MM.1S (cell line): ENCODE results near the gene CIITA.

Source experiments
- EZH2 ChIP-seq: fragments of 300-600 bp; sonication (generic); optimal IDR thresholded peaks from 2 replicates; pipeline ENCODE3; 2017; ENCODE audit warnings: low read depth, mild to moderate bottlenecking, antibody characterized with exemption, low read length, mixed read lengths
- EZH2phosphoT487 ChIP-seq: fragments of 300-600 bp; sonication (generic); IDR thresholded peaks from 2 replicates; pipeline ENCODE4 v1.6.1; 2018; ENCODE audit warnings: antibody characterized with exemption, low read length
- TF ChIP-seq, protein P1 (sequence below): fragments of 300-600 bp; sonication (generic); IDR thresholded peaks from 2 replicates; pipeline ENCODE4 v1.5.1; 2016; ENCODE audit warnings: antibody characterized with exemption, low read length, mixed read lengths

DNA sequence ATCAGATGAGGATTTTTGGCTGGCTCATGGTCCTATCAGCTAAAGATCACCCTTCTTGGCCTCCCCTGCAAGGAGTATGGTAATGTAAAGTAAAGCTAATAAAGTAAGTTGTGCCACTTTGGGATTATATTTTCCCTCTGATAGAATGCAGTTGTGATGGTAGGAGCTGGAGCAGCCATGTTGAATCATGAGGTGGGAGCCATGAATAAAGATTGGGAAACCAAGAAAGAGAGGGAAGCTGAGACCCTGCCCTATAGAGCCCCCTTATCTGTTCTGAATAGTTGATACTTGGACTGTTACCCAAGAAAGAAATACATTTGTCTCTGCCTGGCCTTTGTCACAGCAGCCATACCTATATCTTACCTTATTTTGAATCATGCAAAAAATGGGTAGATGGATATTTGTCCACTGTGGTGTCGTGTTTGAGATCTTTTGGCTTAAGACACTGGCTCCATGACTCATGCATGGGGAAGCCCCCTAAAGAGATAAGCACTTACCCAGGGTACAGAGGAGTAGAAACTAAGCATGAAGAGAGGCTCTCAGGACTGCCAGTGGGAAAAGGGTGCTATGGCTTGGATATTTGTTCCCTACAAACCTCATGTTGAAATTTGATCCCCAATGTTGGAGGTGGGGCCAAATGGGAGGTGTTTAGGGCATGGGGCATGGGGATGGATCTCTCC lies 40.7 kb upstream of the CIITA start:
- no peak for TF ChIP-seq EZH2phosphoT487
- TF ChIP-seq, protein P1, sequence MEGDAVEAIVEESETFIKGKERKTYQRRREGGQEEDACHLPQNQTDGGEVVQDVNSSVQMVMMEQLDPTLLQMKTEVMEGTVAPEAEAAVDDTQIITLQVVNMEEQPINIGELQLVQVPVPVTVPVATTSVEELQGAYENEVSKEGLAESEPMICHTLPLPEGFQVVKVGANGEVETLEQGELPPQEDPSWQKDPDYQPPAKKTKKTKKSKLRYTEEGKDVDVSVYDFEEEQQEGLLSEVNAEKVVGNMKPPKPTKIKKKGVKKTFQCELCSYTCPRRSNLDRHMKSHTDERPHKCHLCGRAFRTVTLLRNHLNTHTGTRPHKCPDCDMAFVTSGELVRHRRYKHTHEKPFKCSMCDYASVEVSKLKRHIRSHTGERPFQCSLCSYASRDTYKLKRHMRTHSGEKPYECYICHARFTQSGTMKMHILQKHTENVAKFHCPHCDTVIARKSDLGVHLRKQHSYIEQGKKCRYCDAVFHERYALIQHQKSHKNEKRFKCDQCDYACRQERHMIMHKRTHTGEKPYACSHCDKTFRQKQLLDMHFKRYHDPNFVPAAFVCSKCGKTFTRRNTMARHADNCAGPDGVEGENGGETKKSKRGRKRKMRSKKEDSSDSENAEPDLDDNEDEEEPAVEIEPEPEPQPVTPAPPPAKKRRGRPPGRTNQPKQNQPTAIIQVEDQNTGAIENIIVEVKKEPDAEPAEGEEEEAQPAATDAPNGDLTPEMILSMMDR: no peak
- TF ChIP-seq EZH2: no peak
